GM23248 (cell line): ENCODE data around the gene SEPTIN12. TPM values are rescaled to one million over a fixed set of nuclear protein-coding genes. Genes with fewer than 3 reads are reported as not detected.
"Not testable (repeated sequence)": the region's sequence is repeated elsewhere in the genome, so short reads cannot be mapped to it uniquely, and the experiment has no call there.

Experiments
- DNase-seq: peaks from one replicate; pipeline ENCODE4 v3.0.0-alpha.2; 2015
- H2AFZ ChIP-seq: fragments of 200-600 bp; sonication (generic); 2 replicates; pipeline ENCODE4 v1.6.1; 2016; ENCODE audit warnings: antibody characterized with exemption
- H3F3A ChIP-seq: fragments of 200-600 bp; sonication (generic); 2 replicates; pipeline ENCODE4 v1.6.1; 2016; ENCODE audit warnings: mild to moderate bottlenecking, antibody characterized with exemption, mixed run types; ENCODE audit not compliant: insufficient read depth
- H3K27ac ChIP-seq: fragments of 200-600 bp; sonication (generic); 2 replicates; pipeline ENCODE4 v1.5.1; 2016; ENCODE audit warnings: mild to moderate bottlenecking
- H3K27me3 ChIP-seq: fragments of 200-600 bp; sonication (generic); replicated peaks from 2 replicates; pipeline ENCODE4 v1.6.1; 2016; ENCODE audit warnings: mild to moderate bottlenecking; ENCODE audit not compliant: insufficient read depth
- H3K36me3 ChIP-seq: fragments of 200-600 bp; sonication (generic); 2 replicates; pipeline ENCODE4 v1.6.1; 2016; ENCODE audit warnings: low read depth, mild to moderate bottlenecking
- H3K4me1 ChIP-seq: fragments of 200-600 bp; sonication (generic); 2 replicates; pipeline ENCODE4 v1.6.1; 2016; ENCODE audit warnings: mild to moderate bottlenecking; ENCODE audit not compliant: insufficient read depth
- H3K4me2 ChIP-seq: fragments of 200-600 bp; sonication (generic); one replicate; pipeline ENCODE4 v1.6.1; 2016; ENCODE audit warnings: mild to moderate bottlenecking; ENCODE audit not compliant: unreplicated experiment
- H3K4me3 ChIP-seq: fragments of 200-600 bp; sonication (generic); 2 replicates; pipeline ENCODE4 v1.5.1; 2016; ENCODE audit warnings: mild to moderate bottlenecking
- H3K79me2 ChIP-seq: fragments of 200-600 bp; sonication (generic); 2 replicates; pipeline ENCODE4 v1.6.1; 2016; ENCODE audit warnings: mild to moderate bottlenecking; ENCODE audit not compliant: insufficient read depth
- H3K9ac ChIP-seq: fragments of 200-600 bp; sonication (generic); 2 replicates; pipeline ENCODE4 v1.6.1; 2016; ENCODE audit warnings: mild to moderate bottlenecking
- H3K9me2 ChIP-seq: fragments of 200-600 bp; sonication (generic); 2 replicates; pipeline ENCODE4 v1.6.1; 2016; ENCODE audit warnings: mixed run types, mild to moderate bottlenecking, moderate library complexity; ENCODE audit not compliant: insufficient read depth
- H3K9me3 ChIP-seq: fragments of 200-600 bp; sonication (generic); one replicate; pipeline ENCODE4 v1.6.1; 2017; ENCODE audit warnings: low read depth
- H4K20me1 ChIP-seq: fragments of 200-600 bp; sonication (generic); 2 replicates; pipeline ENCODE4 v1.6.0; 2016; ENCODE audit not compliant: insufficient read depth
- EZH2 ChIP-seq: fragments of 200-600 bp; sonication (generic); IDR thresholded peaks from 2 replicates; pipeline ENCODE4 v1.6.1; 2018; ENCODE audit warnings: antibody characterized with exemption, mild to moderate bottlenecking; ENCODE audit not compliant: insufficient read depth, poor library complexity, severe bottlenecking
- EZH2phosphoT487 ChIP-seq: fragments of 200-600 bp; sonication (generic); IDR thresholded peaks from 2 replicates; pipeline ENCODE4 v1.6.1; 2018; ENCODE audit warnings: antibody characterized with exemption, moderate library complexity, mild to moderate bottlenecking, low read depth; ENCODE audit not compliant: insufficient read depth
- WGBS, 2 experiments: methylation state at CpG; one replicate each; pipeline ENCODE4 v1.1.6; 2015 to 2017; ENCODE audit warnings: low lambda C conversion rate in 2 of 2, low coverage in 1 of 2; ENCODE audit errors: missing lambda C conversion rate in 2 of 2; 5-methylcytosine and 5-hydroxymethylcytosine counted together
- in situ Hi-C: fragments of 300-500 bp; cut with MboI; formaldehyde crosslinking; loops from 2 replicates; pipeline ENCODE4 v1.15.0; 2020
- polyA plus RNA-seq: library from polyadenylated mRNA; unstranded; fragments of >200 nt; fragmentation: Nextera tagmentation; extraction: Ambion mirVana; gene quantifications from 2 replicates; pipeline ENCODE4 v1.2.1, GENCODE V29; 2016
- total RNA-seq: library from RNA; depleted of rRNA; stranded (reverse); fragments of >200 nt; shearing (Covaris generic); gene quantifications from 2 replicates; pipeline ENCODE4 v1.2.3, GENCODE V29; 2014

SEPTIN12 gene
- total and polyA plus RNA-seq, 2 experiments from 2014 or later, result not detected

- TF ChIP-seq EZH2, result no peak
- TF ChIP-seq EZH2phosphoT487, result no peak
- Histone ChIP-seq H3K4me2 (no peak overlapping the region), H3K79me2 (no peaks in the 10 kb centered on the region), H3K9me3 (no peaks in the 10 kb centered on the region), H3K4me1 (no peaks in the 10 kb centered on the region), H4K20me1 (no peaks in the 10 kb centered on the region), H3K36me3 (no peaks in the 10 kb centered on the region), H3F3A (no peaks in the 10 kb centered on the region), H3K4me3 (no peak overlapping the region), H2AFZ (no peak overlapping the region), H3K9me2 (no peaks in the 10 kb centered on the region), H3K27ac (no peak overlapping the region), H3K9ac (no peak overlapping the region), H3K27me3 (no peaks in the 10 kb centered on the region)
- DNase-seq, result no peak
- in situ Hi-C loops, result no loop called here
- WGBS, 2 experiments, result 86 to 92% methylated on average over 17 to 21 of the region's 23 CpGs
These were observed 2.2 kb downstream of the SEPTIN12 start for GRCh38 chr16:4785758-4786433.

GRCh38 chr16:4784444-4784987, 3.6 kb downstream of the SEPTIN12 start:
- H3K27me3 ChIP-seq, H2AFZ ChIP-seq, H3K36me3 ChIP-seq, DNase-seq, H3K4me2 ChIP-seq, H3K79me2 ChIP-seq, H3F3A ChIP-seq, H3K9me2 ChIP-seq, H3K9ac ChIP-seq, H3K9me3 ChIP-seq, H3K4me1 ChIP-seq, H3K27ac ChIP-seq, in situ Hi-C loops, H4K20me1 ChIP-seq, H3K4me3 ChIP-seq: not testable (repeated sequence)
- WGBS, 2 experiments, result 86 to 88% methylated on average over 12 to 14 of the region's 14 CpGs

DNA sequence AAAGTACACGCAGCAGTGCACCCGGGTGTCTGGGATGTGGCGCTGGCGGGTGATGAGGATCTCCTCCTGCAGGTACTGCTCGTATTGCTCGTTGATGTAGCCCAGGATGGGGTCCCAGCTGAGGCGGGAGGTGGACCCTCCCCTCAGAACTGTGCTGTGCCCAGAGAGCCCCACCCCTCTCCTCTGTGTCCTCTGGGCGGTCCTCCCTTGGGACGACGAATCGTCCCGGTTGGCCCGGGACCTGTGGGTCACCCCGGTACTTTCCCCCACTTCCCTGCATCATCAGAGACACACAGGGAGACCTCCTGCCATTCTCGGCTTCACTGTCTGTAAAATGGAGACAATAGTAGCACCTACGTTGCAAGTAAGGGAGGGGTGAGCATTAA, 4.2 kb downstream of the SEPTIN12 start:
- H3K4me1 ChIP-seq, result no peaks in the 10 kb centered on the region
- H3K79me2 ChIP-seq, result no peaks in the 10 kb centered on the region
- 76% methylated on average over 16 of the region's 16 CpGs for WGBS, 2 experiments
- H3K9me2 ChIP-seq, result no peaks in the 10 kb centered on the region
- DNase-seq, result no peak
- H2AFZ ChIP-seq, result no peak overlapping the region
- in situ Hi-C loops, result no loop called here
- H3K4me2 ChIP-seq, result no peak overlapping the region
- no peaks in the 10 kb centered on the region for H3K36me3 ChIP-seq
- H3K9ac ChIP-seq, result no peak overlapping the region
- H3K9me3 ChIP-seq, result no peaks in the 10 kb centered on the region
- no peaks in the 10 kb centered on the region for H3K27me3 ChIP-seq
- TF ChIP-seq EZH2phosphoT487, result no peak
- TF ChIP-seq EZH2, result no peak
- H3K4me3 ChIP-seq, result no peak overlapping the region
- no peak overlapping the region for H3K27ac ChIP-seq
- no peaks in the 10 kb centered on the region for H3F3A ChIP-seq
- H4K20me1 ChIP-seq, result no peaks in the 10 kb centered on the region

- H3K9me3 ChIP-seq, result no peaks in the 10 kb centered on the region
- WGBS, 2 experiments, result 77 to 81% methylated on average over 24 to 25 of the region's 25 CpGs
- H3K27ac ChIP-seq, result no peak overlapping the region
- H3K79me2 ChIP-seq, result no peaks in the 10 kb centered on the region
- in situ Hi-C loops, result no loop called here
- no peak overlapping the region for H2AFZ ChIP-seq
- no peaks in the 10 kb centered on the region for H3F3A ChIP-seq
- H3K36me3 ChIP-seq, result no peaks in the 10 kb centered on the region
- no peak for DNase-seq
- no peak overlapping the region for H3K4me3 ChIP-seq
- TF ChIP-seq EZH2phosphoT487 (no peak), EZH2 (no peak)
- H3K4me1 ChIP-seq, result no peaks in the 10 kb centered on the region
- H3K27me3 ChIP-seq, result no peaks in the 10 kb centered on the region
- H3K4me2 ChIP-seq, result no peak overlapping the region
- no peaks in the 10 kb centered on the region for H3K9me2 ChIP-seq
- H3K9ac ChIP-seq, result no peak overlapping the region
- H4K20me1 ChIP-seq, result no peaks in the 10 kb centered on the region
These were observed 4.7 kb downstream of the SEPTIN12 start for GRCh38 chr16:4783251-4783950.
